Left forelimb (tissue), 1 donor: ENCODE data around the gene MKX.
"Not testable (repeated sequence)": the region's sequence is repeated elsewhere in the genome, so short reads cannot be mapped to it uniquely, and the experiment has no call there.

Source experiments
- DNase-seq: peaks from one replicate; pipeline ENCODE4 v3.0.0-alpha.2; 2018; ENCODE audit warnings: low spot score

The MKX gene

GRCh38 chr10:27692663-27693062 is 53.0 kb downstream of the MKX start:
- no peak for DNase-seq

DNA sequence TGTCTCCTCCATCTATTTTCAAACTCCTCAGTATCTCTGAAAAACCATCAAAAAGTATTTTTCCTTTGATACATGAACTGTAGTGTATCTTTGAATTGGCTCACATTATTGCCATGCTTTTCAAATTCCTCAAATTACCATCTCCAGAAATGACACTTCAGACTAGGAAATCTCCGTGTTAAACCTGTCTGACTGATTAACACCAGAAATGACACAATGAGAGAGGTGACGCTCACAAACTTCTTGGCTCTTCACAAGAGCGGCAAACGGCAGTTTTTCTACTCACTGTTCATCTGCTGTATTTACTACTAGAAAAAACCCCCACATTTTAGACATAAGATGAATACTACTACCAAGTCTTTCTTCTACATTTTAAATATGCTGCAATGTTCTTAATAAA is 56.6 kb downstream of the MKX start:
- DNase-seq: no peak

GRCh38 chr10:27688276-27688675 is 57.3 kb downstream of the MKX start:
- no peak for DNase-seq

DNA sequence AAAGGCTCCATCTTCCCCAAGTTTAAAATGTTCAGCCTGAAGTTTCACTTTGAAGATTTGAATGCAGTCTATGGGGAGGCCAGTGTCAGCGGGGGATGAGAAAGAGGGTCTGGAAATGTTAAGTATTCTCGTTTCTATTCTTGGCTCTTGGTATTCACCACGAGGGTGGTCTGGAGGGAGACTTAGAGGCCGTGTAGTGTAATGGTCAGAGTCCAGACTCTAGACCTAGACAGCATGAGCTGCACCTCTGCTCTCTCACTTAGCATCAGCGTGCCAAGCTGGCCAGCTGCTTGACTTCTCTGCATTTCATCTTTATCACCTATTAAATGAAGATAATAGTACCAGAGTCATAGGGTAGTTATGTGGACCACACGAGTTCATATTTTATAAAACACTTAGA is 57.9 kb downstream of the MKX start:
- no peak for DNase-seq

- no peak for DNase-seq
These were observed 58.3 kb downstream of the MKX start for GRCh38 chr10:27687326-27687725.

DNA sequence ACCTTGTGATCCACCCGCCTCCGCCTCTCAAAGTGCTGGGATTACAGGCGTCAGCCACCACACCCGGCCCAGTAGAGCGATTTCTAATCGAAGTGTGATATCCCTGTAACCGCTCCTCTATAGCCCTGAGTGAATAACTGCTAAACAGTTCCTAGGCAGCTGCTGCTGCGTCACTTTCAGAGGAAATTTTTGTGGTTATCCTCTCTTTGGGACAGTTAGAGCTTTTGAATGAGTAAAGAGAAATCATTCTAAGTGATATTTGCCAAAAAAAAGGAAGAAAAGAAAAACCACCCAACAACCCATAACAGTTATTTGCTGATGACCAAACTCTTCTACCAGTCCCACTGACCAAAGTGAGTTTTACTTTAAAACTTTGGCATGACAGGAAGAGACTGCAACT is 59.9 kb downstream of the MKX start:
- DNase-seq: no peak

DNA sequence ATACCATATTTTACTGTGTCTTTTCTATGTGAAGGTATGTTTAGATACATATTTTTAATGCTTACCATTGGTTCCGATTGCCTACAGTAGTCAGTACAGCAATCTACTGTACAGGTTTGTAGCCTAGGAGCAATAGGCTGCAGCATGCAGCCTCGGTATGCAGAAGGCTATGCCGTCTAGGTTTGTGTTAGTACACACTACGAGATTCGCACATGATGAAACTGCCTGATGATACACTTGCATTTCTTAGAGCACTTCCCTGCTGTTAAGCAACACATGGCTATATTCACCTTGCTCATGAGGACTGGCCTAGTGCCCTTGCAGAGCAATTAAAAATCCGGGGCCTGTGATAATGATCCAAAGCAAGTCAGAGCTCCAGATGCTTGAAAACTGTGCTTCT is 62.4 kb downstream of the MKX start:
- DNase-seq: no peak

DNA sequence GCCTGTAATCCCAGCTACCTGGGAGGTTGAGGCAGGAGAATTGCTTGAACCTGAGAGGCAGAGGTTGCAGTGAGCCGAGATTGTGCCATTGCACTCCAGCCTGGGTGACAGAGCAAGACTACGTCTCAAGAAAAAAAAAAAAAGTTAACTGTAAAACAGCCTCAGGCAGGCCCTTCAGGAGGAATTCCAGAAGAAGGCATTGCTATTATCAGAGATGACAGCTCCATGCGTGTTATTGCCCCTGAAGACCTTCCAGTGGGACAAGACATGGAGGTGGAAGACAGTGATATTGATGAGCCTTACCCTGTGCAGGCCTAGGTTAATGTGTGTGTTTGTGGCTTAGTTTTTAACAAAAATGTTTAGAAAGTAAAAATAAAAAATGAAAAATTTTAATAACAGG is 63.8 kb downstream of the MKX start:
- not testable (repeated sequence) for DNase-seq

GRCh38 chr10:27680691-27681605 is 64.7 kb downstream of the MKX start:
- DNase-seq: no peak

DNA sequence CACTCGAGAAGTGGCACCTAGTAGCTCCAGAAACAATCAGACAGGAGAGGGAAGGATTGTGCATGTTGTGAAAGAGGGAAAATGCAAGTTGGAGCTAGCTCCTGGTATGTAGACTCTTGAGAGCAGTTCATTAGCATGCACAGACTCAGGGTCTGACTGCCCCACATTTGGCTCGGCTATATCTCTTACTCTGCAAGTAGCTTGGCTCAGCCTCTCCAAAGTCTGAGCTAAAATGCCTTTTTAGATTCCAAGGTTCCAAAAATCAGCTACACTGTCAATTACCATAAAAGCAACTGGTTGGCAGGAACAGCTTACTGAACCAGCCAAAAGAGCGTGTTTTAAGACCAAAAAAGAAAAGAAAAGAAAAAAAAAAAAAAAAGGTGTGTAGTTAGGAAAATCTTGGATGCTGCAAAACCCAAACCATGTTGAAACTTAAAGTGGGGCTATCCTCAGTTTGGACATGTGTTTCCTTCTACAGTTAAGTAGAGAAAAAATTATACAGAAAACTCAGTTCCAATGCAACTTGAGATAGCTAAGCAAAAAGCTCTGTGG is 65.5 kb downstream of the MKX start:
- DNase-seq: no peak

GRCh38 chr10:27679369-27679912 is 66.2 kb downstream of the MKX start:
- no peak for DNase-seq

GRCh38 chr10:27678166-27678565 is 67.5 kb downstream of the MKX start:
- DNase-seq: no peak

- DNase-seq: no peak
These were observed 72.6 kb downstream of the MKX start for GRCh38 chr10:27673065-27673464.

DNA sequence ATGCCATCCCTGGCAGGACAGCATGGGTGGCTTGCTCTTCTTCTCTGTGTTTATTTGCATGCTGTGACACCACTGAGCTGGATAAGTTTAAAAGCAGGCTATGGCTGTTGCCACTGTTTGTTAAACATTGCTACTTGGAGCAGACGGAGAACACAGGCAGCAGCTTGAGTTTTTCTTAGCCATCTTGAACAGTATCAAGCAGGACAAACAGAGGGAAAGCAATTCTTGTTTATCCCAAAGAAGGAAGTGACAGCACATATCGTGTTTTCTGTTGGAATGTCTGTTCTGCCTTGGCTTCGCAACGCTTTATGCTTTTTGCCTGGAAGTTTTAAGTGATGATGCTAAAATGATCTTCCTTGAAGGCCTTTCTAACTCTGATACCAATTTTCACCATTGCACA is 73.8 kb downstream of the MKX start:
- DNase-seq: no peak

- no peak for DNase-seq
These were observed 81.2 kb downstream of the MKX start for GRCh38 chr10:27664461-27664860.

DNA sequence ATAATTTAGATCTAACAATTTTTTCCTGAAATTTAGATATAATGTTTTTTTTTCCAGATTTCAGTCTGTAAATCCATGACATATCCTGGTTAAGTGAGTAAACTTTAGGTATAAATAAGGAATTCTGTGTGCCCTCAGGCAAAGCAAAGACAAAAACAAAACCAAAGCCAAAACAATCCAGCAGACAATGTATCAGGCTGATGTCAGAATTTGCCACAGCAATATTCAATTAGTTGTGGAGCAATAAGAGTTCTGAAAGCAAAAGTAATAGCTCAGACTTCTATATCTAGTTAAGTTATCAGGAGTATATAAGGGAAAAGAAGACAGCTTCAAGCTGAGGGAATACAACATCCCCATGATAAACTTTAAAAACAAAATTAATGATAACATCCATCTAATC is 82.0 kb downstream of the MKX start:
- DNase-seq: no peak

DNA sequence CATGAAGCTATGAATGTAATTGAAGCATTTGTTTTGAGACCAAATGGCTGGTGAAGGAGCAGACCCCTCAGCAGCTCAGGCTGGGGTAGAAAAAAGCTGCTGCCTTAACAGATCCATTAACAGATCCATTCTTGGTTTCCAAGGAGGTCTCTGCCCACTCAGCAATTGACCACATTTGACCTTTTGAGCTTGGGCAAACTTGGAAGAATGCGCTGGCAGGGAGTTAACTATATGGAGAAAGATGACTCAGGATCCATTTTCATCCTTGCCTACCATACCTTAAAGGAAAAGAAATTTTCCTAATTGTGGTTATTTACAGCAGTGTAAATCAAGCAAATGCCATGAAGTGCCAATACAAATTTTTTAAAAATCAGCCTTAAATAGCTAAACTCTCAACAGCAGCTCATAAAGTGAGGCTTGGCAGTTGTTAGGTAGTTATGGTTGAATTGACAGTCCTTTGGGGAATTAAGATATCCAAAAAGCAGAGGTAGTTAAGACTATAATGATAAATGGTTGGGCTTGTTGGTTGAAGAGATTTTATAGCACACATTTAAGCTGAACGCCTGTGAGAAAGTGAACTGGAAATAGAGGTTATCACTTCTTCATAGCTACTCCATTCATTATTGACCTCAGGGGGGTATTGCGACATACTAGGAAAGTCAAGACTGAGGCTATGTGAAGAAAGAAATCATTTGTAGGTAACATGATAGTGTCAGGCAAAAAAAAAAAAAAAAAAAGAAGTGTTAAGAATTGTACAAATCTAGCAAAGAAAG is 83.9 kb downstream of the MKX start:
- DNase-seq: no peak

- no peak for DNase-seq
These were observed 84.9 kb downstream of the MKX start for GRCh38 chr10:27660711-27661110.

DNA sequence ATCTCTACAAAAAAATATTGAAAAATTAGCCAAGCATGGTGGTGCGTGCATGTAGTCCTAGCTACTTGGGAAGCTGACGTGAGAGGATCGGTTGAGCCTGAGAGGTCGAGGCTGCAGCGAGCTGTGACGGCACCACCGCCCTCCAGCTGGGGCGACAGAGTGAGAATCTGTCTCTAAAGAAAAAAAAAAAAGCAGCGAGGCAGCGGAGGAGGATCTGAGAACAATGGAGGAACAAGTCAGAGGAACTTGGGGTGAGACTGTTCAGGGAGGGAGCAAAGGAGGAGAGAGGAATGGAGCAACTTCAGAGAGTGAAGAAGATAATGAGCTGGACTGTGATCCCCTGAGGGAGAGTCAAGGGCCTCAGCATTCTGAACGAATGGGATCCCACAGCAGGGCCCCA is 85.4 kb downstream of the MKX start:
- DNase-seq: no peak

DNA sequence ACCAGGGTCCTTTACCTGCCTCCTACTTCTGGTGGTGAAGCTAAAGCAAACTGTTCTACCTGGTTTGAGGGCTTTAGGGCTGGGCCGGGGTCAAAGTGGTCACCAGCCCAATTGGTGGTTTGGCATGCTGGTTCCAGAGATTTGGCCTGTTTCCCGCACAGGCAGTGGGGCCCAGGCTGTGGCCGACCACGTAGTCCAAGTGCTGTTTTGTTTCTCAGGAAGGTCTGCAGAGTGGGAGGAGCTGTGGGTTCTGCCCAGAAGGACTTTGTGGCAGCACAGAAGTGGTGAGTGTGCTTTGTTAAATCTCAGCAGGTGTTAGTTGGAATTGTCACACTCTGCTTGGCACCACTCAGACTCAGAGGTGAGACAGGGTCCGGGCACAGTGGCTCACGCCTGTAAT is 85.8 kb downstream of the MKX start:
- DNase-seq: no peak

DNA sequence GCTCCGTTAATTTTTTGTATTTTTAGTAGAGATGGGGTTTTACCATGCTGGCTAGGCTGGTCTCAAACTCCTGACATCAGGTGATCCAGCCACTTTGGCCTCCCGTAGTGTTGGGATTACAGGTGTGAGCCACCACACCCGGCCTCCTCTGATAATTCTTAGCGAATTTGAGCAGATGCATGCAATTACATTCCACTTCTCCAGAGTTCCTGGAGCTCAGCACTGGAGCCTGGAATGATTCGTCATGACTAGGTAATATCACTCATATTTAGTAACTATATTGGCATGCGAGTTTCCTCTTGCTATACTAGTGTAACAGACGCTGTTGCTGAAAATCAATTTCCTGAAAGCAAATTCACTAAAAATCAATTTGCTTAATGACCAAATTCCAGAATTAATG is 86.8 kb downstream of the MKX start:
- DNase-seq: no peak

GRCh38 chr10:27655296-27655695 is 90.3 kb downstream of the MKX start:
- no peak for DNase-seq

DNA sequence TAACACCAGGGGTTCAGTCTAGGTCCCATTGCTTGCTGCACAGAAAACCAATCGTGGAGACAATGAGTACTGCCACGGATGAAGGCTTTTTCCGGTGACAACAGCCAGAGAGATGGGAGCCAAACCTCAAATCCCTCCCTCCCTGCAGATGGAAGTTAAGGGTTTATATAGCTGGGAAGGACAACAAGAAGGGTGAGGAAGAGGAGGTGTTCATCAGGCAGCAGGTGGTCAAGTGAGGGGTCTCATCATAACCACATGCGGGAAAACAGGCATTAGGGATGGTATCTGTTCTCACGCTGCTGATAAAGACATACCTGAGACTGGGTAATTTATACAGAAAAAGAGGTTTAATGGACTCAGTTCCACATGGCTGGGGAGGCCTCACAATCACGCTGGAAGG is 91.3 kb downstream of the MKX start:
- no peak for DNase-seq
